ENCODE data around the gene KNDC1.

Gene KNDC1

GRCh38 chr10:133179128-133179520, 19.1 kb downstream of the KNDC1 start:
- no peak for DNase-seq

DNA sequence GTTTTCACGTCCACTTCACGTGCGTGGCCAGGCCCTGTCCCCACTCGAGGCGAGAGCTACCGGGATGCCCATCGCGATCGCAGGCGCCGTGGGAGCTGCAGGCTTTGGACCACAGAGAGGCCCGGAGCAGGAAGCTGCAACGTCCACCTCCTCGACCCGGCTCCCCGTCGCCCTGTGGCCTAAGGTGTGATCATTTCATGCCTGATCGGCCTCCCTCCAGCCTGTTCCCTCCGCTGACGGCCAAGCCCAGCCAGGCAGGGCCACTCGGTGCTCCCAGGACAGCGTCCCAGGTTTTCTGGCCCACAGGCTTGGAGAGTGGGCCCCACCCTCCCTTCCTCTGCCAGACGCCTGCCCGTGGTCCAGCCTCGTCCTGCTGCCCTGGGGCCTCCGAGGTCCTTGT, 19.6 kb downstream of the KNDC1 start:
- DNase-seq, result no peak

DNA sequence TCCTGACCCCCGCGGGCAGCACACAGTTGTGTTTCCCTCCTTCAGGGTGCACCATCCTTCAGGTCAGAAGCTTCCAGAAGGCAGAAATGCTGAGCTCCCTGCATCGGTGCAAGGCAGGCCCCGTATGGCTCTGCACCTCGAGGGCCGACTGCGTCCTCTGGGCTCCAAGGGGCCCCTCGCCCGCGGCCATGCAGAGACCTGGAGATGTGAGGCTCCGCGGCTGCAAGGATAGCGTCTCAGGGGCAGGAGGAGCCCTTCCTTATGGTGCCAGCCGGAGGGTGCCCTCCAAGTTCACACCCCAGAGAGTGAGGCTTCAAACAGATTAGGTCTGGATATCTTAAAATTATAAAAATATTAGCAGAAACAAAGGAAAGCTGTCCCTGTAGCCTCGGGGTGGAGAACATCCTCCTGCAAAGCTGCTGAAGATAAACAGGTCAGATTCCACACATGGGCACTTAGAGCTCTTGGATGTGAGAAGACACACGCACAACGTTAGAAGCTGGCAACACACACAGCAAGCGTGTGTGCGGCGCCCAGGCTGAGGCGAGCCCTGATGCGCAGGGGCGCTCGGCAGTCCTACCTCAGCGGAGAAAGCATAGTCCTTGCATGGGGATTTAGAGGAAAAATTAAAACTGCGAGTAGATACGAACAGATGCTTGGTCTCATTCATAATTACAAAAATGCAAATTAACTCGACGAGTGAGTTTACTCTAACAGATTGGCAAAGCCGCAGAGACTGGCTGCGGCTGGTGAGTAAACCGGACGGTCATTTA, 20.4 kb downstream of the KNDC1 start:
- no peak for DNase-seq

GRCh38 chr10:133180965-133181639, 21.1 kb downstream of the KNDC1 start:
- DNase-seq, result no peak

GRCh38 chr10:133182190-133182589, 22.2 kb downstream of the KNDC1 start:
- no peak for DNase-seq

- DNase-seq, result no peak
Measured at GRCh38 chr10:133182791-133183645, 23.0 kb downstream of the KNDC1 start.

DNA sequence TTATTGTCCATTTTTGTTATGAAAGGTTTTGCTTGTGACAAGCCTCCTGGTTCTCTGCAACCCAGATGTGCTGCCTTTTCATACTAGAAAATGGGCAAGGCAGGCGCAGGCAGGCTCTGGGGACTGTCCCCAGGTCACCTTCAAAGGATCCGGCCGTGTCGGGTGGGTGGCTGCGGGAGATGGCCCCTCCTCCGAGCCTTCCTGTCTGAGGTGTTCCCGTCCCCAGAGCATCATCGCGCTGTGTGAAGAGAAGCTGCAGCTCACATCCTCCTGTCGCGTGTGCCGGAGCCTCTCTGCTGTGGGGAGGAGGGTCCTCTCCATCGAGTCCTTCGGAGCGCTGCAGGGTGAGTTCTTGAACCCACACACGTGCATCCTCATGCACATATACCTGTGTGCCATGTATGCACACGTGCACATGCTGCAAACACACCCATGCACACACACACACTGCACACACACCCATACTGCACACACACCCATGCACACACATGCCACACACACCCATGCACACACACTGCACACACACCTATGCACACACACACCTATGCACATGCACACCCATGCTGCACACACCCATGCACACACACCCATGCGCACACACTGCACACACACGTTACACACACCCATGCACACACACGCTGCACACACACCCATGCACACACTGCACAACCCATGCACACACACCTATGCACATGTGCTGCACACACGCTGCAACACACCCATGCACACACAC, 23.8 kb downstream of the KNDC1 start:
- DNase-seq, result no peak

DNA sequence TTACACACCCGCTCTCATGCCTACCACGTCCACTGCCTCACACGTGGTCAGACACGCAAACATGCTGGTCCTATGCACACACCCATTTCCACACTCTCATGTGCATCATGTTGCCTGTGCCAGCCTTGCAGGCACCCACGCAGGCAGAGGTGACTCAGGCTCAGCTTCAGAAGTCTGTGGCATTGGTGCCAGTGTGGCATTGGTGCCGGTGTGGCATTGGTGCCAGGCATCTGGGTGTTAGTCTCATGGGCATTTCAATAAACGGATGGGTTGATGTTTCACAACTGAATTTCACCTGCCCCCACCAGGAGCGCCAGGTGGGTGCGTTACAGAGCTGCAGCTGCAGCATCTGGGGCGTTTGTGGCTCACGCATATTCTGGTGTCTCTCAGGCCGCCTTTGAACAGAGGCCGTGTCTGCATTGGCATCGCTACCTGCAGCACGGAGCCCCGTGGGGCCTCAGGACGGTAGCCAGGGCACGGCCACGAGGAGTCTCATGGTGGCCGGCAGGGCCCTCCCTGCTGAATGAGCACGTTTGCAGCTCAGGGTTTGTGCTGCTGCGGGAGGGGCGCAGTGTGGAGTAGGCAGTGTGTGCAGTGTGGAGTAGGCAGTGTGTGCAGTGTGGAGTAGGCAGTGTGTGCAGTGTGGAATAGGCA, 24.7 kb downstream of the KNDC1 start:
- DNase-seq, result no peak

- DNase-seq, result no peak
Measured at GRCh38 chr10:133185421-133185820, 25.4 kb downstream of the KNDC1 start.

- no peak for DNase-seq
Measured at GRCh38 chr10:133185916-133186315, 25.9 kb downstream of the KNDC1 start.

GRCh38 chr10:133186416-133187090, 26.5 kb downstream of the KNDC1 start:
- no peak for DNase-seq

DNA sequence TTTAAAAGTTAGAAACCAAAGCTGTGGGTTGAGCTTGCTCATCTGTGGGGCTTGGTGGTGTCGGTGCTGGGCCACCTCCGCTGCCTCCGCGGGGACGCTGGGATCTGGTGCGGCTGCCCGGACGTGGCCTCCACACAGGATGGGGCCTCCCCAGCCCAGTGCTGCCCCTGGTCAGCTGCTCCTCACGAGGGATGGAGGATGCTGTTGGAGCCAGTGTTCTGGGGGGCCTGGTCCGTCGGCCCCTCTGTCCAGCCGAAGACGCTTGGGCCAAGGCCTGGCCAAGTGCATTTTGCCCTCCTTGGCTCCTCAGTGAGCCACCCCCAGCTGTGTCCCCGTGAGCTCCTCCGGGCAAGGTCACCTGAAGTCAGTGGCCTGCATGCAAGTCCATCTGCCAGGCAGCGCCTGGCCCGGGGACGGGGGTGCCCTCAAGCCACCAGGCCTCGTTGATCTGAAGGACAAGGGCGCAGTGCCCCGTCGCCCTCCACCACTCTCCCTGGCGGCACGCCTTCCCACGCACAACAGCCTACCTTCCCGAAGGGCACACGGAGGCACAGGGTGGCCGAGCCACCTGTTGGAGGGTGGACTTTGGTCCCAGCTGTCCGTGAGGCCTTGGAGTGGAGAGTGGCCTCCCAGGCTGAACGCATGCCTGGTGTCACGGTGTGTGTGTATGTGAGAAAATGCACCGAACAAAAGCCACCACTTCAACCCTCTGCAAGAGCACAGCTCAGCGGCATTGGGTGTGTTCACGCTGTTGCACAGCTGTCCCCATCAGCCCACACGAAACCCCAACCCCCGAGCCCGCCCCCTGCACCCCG, 27.3 kb downstream of the KNDC1 start:
- DNase-seq, result no peak

- DNase-seq, result no peak
Measured at GRCh38 chr10:133187906-133188681, 28.1 kb downstream of the KNDC1 start.

GRCh38 chr10:133189256-133189655, 29.2 kb downstream of the KNDC1 start:
- no peak for DNase-seq

DNA sequence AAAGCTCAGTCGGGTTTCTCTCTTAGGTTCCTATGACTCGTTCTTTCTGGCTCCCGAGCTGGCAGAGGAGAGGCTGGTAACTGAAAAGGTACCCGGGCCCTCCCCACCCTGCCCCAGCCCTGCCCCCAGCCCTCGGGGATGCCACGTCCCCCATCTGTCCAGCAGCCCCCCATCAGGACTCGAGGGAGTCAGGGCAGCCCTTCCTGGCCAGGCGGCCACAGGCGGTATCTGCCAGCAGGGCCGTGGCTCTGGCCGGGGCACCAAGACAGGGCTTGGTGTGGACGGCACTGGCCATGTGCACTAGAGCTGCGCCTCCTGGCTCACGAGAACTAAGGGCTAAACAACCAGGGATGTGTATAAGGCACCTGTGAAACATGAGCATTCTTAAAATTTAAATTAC, 29.7 kb downstream of the KNDC1 start:
- no peak for DNase-seq

- DNase-seq, result no peak
Measured at GRCh38 chr10:133190225-133190624, 30.2 kb downstream of the KNDC1 start.

DNA sequence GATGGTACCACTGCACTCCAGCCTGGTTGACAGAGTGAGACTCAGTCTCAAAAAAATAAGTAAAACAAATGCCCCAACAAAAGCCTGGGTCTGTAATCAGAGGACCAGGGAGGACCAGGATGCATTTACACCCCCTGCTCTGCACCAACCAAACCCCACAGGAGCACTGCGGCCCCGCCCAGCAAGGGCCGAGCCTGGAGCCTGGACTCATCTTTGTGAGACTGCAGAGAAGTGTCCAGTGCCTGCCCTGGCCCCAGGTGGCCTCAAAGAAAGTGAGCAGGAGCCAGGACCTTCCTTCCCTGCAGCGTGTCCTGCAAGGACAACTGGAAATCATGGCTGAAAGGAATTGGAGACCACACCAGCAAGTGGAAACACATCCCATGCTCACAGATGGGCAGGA, 31.6 kb downstream of the KNDC1 start:
- no peak for DNase-seq

GRCh38 chr10:133194151-133194550, 34.1 kb downstream of the KNDC1 start:
- DNase-seq, result no peak

GRCh38 chr10:133195096-133195495, 35.1 kb downstream of the KNDC1 start:
- no peak for DNase-seq

DNA sequence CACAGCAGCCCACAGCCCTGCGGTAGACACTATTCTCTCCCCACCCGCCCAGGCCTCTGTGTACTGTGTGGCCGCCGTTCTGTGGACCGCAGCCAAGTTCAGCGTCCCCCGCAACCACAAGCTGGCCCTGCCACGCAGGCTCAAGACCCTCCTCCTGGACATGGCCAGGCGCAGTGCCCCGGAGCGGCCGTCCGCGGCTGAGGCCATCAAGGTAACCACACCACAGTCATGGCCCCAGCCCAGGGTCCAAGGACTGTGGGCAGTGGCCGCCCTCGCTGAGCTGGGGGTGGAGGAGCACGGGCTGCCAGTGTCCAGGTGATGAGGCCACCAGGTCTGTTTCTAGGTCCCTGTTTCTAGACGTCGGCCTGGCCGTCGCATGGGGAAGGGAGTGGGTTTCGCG, 35.6 kb downstream of the KNDC1 start:
- DNase-seq, result no peak

All from NCI-H1417 (cell line).